ENCODE results near the gene YDJC.
"Not testable (repeated sequence)": the region's sequence is repeated elsewhere in the genome, so short reads cannot be mapped to it uniquely, and the experiment has no call there.

Gene YDJC

DNA sequence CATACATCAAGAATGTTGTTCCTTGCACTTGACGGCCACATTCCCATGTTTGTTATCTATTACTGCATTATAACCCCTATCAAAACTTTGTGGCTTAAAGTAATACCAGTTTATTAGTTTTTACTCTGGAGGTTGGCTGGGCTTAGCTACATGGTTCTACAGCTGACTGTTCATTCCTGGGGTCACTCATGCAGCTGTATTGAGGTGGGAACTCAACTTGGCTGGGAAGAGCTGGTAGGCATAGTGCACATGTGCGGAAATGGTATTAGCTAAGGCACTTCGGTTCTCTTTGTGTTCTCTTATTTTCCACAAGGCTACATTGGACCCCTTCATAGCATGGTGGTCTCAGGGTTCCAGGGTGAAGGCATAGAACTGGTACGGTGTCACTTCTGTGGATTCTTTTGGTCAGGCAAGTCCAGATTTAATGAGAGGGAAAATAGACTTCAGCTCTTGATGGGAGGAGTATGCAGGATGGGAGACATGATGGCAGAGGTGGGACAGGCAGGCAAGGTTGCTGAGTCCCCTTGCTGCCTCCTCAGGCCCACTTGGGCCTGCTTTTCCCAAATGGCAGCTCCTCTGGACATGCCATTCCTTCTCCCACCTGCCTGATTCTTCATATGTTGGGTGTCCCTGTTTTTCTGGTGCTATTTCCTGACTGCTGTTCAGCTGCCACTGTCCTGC is 16.1 kb downstream of the YDJC start:
- Histone ChIP-seq H2BK15ac (ENCODE audit: low read depth, poor library complexity, severe bottlenecking) (no peak overlapping the region), H2BK12ac (ENCODE audit: low read length in 2 of 2) (no peak overlapping the region), H3K79me1 (replicated peaks; ENCODE audit: low read length, poor library complexity, severe bottlenecking) (peaks cover 7% of the 10 kb centered on the region), H3K27ac (ENCODE audit: low read length, poor library complexity, severe bottlenecking) (no peak overlapping the region), H3K9me3 (ENCODE audit: control insufficient read depth, low read length) (no peaks in the 10 kb centered on the region), H3K14ac (ENCODE audit: low read length in 2 of 2) (no peak overlapping the region), H3K18ac (ENCODE audit: low read depth in 1 of 2, low read length in 2 of 2) (no peak overlapping the region), H3K4ac (ENCODE audit: low read depth in 1 of 2, low read length in 2 of 2) (no peak overlapping the region), H3K27me3 (ENCODE audit: control insufficient read depth in 1 of 2, insufficient read depth in 1 of 2, low read length in 2 of 2) (no peaks in the 10 kb centered on the region), H4K91ac (ENCODE audit: low read length) (no peak overlapping the region), H2AFZ (ENCODE audit: low read depth, low read length) (no peak overlapping the region), H3K36me3 (ENCODE audit: control insufficient read depth in 1 of 2, insufficient read depth in 2 of 2, low read depth in 1 of 2, low read length in 2 of 2) (peaks cover 33 to 57% of the 10 kb centered on the region in 2 experiments), H2AK5ac (ENCODE audit: low read length, severe bottlenecking) (no peak overlapping the region), H3K9ac (ENCODE audit: low read length) (no peak overlapping the region), H3K4me2 (ENCODE audit: low read length, poor library complexity, severe bottlenecking) (no peak overlapping the region), H2BK5ac (ENCODE audit: low read depth, low read length, poor library complexity, severe bottlenecking) (no peak overlapping the region), H4K8ac (ENCODE audit: low read length) (no peak overlapping the region), H2BK120ac (ENCODE audit: low read depth, low read length) (no peak overlapping the region), H3K4me3 (ENCODE audit: insufficient read depth in 1 of 2, low read depth in 1 of 2, low read length in 2 of 2) (no peak overlapping the region), H3K23ac (ENCODE audit: low read length in 2 of 2) (no peak overlapping the region), H3K4me1 (ENCODE audit: control insufficient read depth, insufficient read depth, low read depth, low read length) (peaks cover 1% of the 10 kb centered on the region)
- 83% methylated on average over 3 of the region's 4 CpGs for WGBS
- DNase-seq, result no peak

DNA sequence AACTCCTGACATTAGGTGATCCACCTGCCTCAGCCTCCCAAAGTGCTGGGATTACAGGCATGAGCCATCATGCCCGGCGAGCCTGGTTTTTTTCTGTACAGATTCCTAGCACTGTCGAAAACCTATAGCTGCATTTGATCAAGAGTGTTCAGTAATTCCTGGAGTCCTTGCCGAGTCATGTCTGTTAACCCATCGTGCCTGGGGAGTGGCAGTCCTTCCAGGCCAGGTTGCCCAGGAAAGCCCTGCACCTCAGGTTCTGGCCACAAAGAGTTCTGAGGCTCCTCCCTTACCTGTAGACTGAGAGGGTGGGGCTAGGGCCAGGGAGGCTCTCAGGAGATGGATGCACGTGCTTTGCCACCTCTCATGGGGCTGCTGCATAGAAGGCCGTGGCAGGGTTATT is 17.0 kb downstream of the YDJC start:
- H3K4me3 ChIP-seq (ENCODE audit: insufficient read depth in 1 of 2, low read depth in 1 of 2, low read length in 2 of 2), result no peak overlapping the region
- no peak overlapping the region for H2AFZ ChIP-seq (ENCODE audit: low read depth, low read length)
- H3K79me1 ChIP-seq (replicated peaks; ENCODE audit: low read length, poor library complexity, severe bottlenecking), result peaks cover 6% of the 10 kb centered on the region
- peaks cover 31 to 55% of the 10 kb centered on the region in 2 experiments for H3K36me3 ChIP-seq (ENCODE audit: control insufficient read depth in 1 of 2, insufficient read depth in 2 of 2, low read depth in 1 of 2, low read length in 2 of 2)
- H3K4me2 ChIP-seq (ENCODE audit: low read length, poor library complexity, severe bottlenecking), result no peak overlapping the region
- H3K27me3 ChIP-seq (ENCODE audit: control insufficient read depth in 1 of 2, insufficient read depth in 1 of 2, low read length in 2 of 2), result no peaks in the 10 kb centered on the region
- no peaks in the 10 kb centered on the region for H3K4me1 ChIP-seq (ENCODE audit: control insufficient read depth, insufficient read depth, low read depth, low read length)
- no peak overlapping the region for H2BK120ac ChIP-seq (ENCODE audit: low read depth, low read length)
- no peak overlapping the region for H2BK5ac ChIP-seq (ENCODE audit: low read depth, low read length, poor library complexity, severe bottlenecking)
- no peak overlapping the region for H4K8ac ChIP-seq (ENCODE audit: low read length)
- H3K9ac ChIP-seq (ENCODE audit: low read length), result no peak overlapping the region
- no peak overlapping the region for H3K4ac ChIP-seq (ENCODE audit: low read depth in 1 of 2, low read length in 2 of 2)
- no peak overlapping the region for H3K27ac ChIP-seq (ENCODE audit: low read length, poor library complexity, severe bottlenecking)
- no peak overlapping the region for H2AK5ac ChIP-seq (ENCODE audit: low read length, severe bottlenecking)
- H3K14ac ChIP-seq (ENCODE audit: low read length in 2 of 2), result no peak overlapping the region
- no peak overlapping the region for H3K18ac ChIP-seq (ENCODE audit: low read depth in 1 of 2, low read length in 2 of 2)
- no peaks in the 10 kb centered on the region for H3K9me3 ChIP-seq (ENCODE audit: control insufficient read depth, low read length)
- no peak overlapping the region for H2BK15ac ChIP-seq (ENCODE audit: low read depth, poor library complexity, severe bottlenecking)
- no peak overlapping the region for H2BK12ac ChIP-seq (ENCODE audit: low read length in 2 of 2)
- no peak overlapping the region for H4K91ac ChIP-seq (ENCODE audit: low read length)
- no peak overlapping the region for H3K23ac ChIP-seq (ENCODE audit: low read length in 2 of 2)
- WGBS, result 97% methylated on average over 7 of the region's 7 CpGs
- DNase-seq, result no peak

GRCh38 chr22:21611210-21611977 is 18.4 kb downstream of the YDJC start:
- H3K4me2 ChIP-seq (ENCODE audit: low read length, poor library complexity, severe bottlenecking), result no peak overlapping the region
- H3K14ac ChIP-seq (ENCODE audit: low read length in 2 of 2), result no peak overlapping the region
- H3K9ac ChIP-seq (ENCODE audit: low read length), result no peak overlapping the region
- peaks cover 34 to 55% of the 10 kb centered on the region in 2 experiments for H3K36me3 ChIP-seq (ENCODE audit: control insufficient read depth in 1 of 2, insufficient read depth in 2 of 2, low read depth in 1 of 2, low read length in 2 of 2)
- no peak overlapping the region for H4K91ac ChIP-seq (ENCODE audit: low read length)
- H3K18ac ChIP-seq (ENCODE audit: low read depth in 1 of 2, low read length in 2 of 2), result no peak overlapping the region
- peaks cover 7% of the 10 kb centered on the region for H3K4me1 ChIP-seq (ENCODE audit: control insufficient read depth, insufficient read depth, low read depth, low read length)
- H3K23ac ChIP-seq (ENCODE audit: low read length in 2 of 2), result peak overlapping the region in 1 of 2 experiments; percentile 24
- no peak overlapping the region for H3K4ac ChIP-seq (ENCODE audit: low read depth in 1 of 2, low read length in 2 of 2)
- DNase-seq, result no peak
- no peak overlapping the region for H4K8ac ChIP-seq (ENCODE audit: low read length)
- no peak overlapping the region for H2BK120ac ChIP-seq (ENCODE audit: low read depth, low read length)
- H2AK5ac ChIP-seq (ENCODE audit: low read length, severe bottlenecking), result no peak overlapping the region
- H2BK12ac ChIP-seq (ENCODE audit: low read length in 2 of 2), result no peak overlapping the region
- H3K27ac ChIP-seq (ENCODE audit: low read length, poor library complexity, severe bottlenecking), result no peak overlapping the region
- H2AFZ ChIP-seq (ENCODE audit: low read depth, low read length), result no peak overlapping the region
- no peak overlapping the region for H2BK5ac ChIP-seq (ENCODE audit: low read depth, low read length, poor library complexity, severe bottlenecking)
- peaks cover 6% of the 10 kb centered on the region for H3K79me1 ChIP-seq (replicated peaks; ENCODE audit: low read length, poor library complexity, severe bottlenecking)
- no peaks in the 10 kb centered on the region for H3K27me3 ChIP-seq (ENCODE audit: control insufficient read depth in 1 of 2, insufficient read depth in 1 of 2, low read length in 2 of 2)
- H3K9me3 ChIP-seq (ENCODE audit: control insufficient read depth, low read length), result no peaks in the 10 kb centered on the region
- no peak overlapping the region for H2BK15ac ChIP-seq (ENCODE audit: low read depth, poor library complexity, severe bottlenecking)
- WGBS, result 95% methylated on average over 4 of the region's 4 CpGs
- H3K4me3 ChIP-seq (ENCODE audit: insufficient read depth in 1 of 2, low read depth in 1 of 2, low read length in 2 of 2), result no peak overlapping the region

GRCh38 chr22:21609556-21610157 is 20.2 kb downstream of the YDJC start:
- not testable (repeated sequence) for H3K9ac ChIP-seq (ENCODE audit: low read length); H3K4me2 ChIP-seq (ENCODE audit: low read length, poor library complexity, severe bottlenecking); H2BK15ac ChIP-seq (ENCODE audit: low read depth, poor library complexity, severe bottlenecking); H3K18ac ChIP-seq (ENCODE audit: low read depth in 1 of 2, low read length in 2 of 2); H2BK12ac ChIP-seq (ENCODE audit: low read length in 2 of 2); H3K4ac ChIP-seq (ENCODE audit: low read depth in 1 of 2, low read length in 2 of 2); H4K91ac ChIP-seq (ENCODE audit: low read length); H3K4me1 ChIP-seq (ENCODE audit: control insufficient read depth, insufficient read depth, low read depth, low read length); H2BK5ac ChIP-seq (ENCODE audit: low read depth, low read length, poor library complexity, severe bottlenecking); H3K23ac ChIP-seq (ENCODE audit: low read length in 2 of 2); H4K8ac ChIP-seq (ENCODE audit: low read length); DNase-seq; H3K27me3 ChIP-seq (ENCODE audit: control insufficient read depth in 1 of 2, insufficient read depth in 1 of 2, low read length in 2 of 2); H2BK120ac ChIP-seq (ENCODE audit: low read depth, low read length); H2AFZ ChIP-seq (ENCODE audit: low read depth, low read length); H3K27ac ChIP-seq (ENCODE audit: low read length, poor library complexity, severe bottlenecking); H3K14ac ChIP-seq (ENCODE audit: low read length in 2 of 2); H3K9me3 ChIP-seq (ENCODE audit: control insufficient read depth, low read length); H2AK5ac ChIP-seq (ENCODE audit: low read length, severe bottlenecking); H3K79me1 ChIP-seq (replicated peaks; ENCODE audit: low read length, poor library complexity, severe bottlenecking); H3K4me3 ChIP-seq (ENCODE audit: insufficient read depth in 1 of 2, low read depth in 1 of 2, low read length in 2 of 2)
- WGBS, result over 99% methylated on average over 8 of the region's 11 CpGs
- H3K36me3 ChIP-seq (ENCODE audit: control insufficient read depth in 1 of 2, insufficient read depth in 2 of 2, low read depth in 1 of 2, low read length in 2 of 2), result peaks cover 28 to 46% of the 10 kb centered on the region in 2 experiments

All from mesenchymal stem cell (in vitro differentiated cells and primary cell).